Measurements from ENCODE around the gene OSBP2. TPM values are rescaled to one million over a fixed set of nuclear protein-coding genes. Genes with fewer than 3 reads are reported as not detected.

The OSBP2 gene
- total and polyA plus RNA-seq, 2 of the 13 experiments (the other 11 are each of a cell fraction or from before 2014, with no cell fraction given) = 5.0 to 7.7 TPM

DNA sequence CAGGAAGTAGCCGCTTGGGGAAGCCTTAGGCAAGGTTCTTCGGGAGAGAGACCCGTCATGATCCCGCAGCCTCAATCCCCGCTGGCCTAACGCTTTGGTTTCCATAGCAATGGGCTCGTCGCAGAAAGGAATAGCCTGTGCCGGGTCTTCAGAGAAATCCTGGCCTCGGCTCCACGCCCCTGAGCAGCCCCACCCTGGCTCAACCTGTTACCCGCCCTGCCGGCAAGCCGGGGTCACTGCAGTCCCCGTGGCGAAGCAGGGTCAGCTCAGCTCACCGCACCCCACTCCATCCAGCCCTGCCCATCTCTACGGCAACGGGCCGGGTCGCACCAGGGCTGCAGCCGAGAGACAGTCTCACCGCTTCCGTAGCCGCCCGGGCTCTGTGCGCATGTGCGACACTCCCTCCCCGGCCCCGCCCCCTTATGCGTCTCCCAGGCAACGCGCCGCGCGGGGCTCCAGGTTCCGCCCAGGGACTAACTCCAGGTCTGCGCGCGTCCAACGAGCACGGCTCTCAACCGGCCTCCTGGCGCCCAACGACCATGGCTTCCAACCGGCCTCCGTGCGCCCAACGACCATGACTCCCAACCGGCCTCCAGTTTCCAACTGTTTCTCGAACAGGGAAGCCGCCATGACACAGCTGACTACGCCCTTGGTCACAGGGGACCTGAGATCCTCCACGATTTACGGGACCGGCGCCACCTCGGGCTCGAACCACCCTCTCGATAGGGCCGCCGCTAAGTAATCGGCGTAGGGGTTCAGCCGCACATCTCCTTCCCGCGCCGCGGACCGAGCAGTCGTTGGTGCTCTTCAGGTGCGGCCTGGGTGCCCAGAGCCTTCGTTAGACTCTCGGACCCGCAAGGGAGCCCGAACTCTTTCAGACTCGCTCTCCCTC is 26.9 kb upstream of the OSBP2 start, which contains the start of gene DUSP18 (continued):
- TF ChIP-seq ZBED4 (CRISPR knock-in tag; IDR thresholded peaks at IDR 0.05; ENCODE audit: borderline replicate concordance) = peak; percentile 59; the same call in 1 of the 2 replicates
- 0 out of 2 replicates have a peak, but pooled peaks have one; percentile 31 for TF ChIP-seq MXD1 (CRISPR knock-in tag; IDR thresholded peaks at IDR 0.05)
- TF ChIP-seq ZNF598 (CRISPR knock-in tag; IDR thresholded peaks at IDR 0.05; ENCODE audit: borderline replicate concordance) = 0 out of 2 replicates have a peak, but pooled peaks have one; percentile 23
- peak; percentile 68 for TF ChIP-seq YY1 (IDR thresholded peaks at IDR 0.05; ENCODE audit: insufficient read depth, insufficient replicate concordance, low read depth, low read length)
- peak; percentile 45; the same call in 1 of the 2 replicates for TF ChIP-seq KAT8 (CRISPR knock-in tag; IDR thresholded peaks at IDR 0.05)
- TF ChIP-seq THAP8 (CRISPR knock-in tag; IDR thresholded peaks at IDR 0.05; ENCODE audit: borderline replicate concordance) = no peak
- peak; percentile 93 for TF ChIP-seq RFX1 (IDR thresholded peaks at IDR 0.05)
- 0 out of 2 replicates have a peak, but pooled peaks have one; percentile 19 for TF ChIP-seq RAD21 (CRISPR knock-in tag; IDR thresholded peaks at IDR 0.05)
- TF ChIP-seq, protein P1, sequence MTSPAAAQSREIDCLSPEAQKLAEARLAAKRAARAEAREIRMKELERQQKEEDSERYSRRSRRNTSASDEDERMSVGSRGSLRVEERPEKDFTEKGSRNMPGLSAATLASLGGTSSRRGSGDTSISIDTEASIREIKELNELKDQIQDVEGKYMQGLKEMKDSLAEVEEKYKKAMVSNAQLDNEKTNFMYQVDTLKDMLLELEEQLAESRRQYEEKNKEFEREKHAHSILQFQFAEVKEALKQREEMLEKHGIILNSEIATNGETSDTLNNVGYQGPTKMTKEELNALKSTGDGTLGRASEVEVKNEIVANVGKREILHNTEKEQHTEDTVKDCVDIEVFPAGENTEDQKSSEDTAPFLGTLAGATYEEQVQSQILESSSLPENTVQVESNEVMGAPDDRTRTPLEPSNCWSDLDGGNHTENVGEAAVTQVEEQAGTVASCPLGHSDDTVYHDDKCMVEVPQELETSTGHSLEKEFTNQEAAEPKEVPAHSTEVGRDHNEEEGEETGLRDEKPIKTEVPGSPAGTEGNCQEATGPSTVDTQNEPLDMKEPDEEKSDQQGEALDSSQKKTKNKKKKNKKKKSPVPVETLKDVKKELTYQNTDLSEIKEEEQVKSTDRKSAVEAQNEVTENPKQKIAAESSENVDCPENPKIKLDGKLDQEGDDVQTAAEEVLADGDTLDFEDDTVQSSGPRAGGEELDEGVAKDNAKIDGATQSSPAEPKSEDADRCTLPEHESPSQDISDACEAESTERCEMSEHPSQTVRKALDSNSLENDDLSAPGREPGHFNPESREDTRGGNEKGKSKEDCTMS (CRISPR knock-in tag; conservative IDR thresholded peaks at IDR 0.05) = no peak
- no peak for TF ChIP-seq STAT6 (CRISPR knock-in tag; IDR thresholded peaks at IDR 0.05; ENCODE audit: borderline replicate concordance)
- TF ChIP-seq ZNF776 (CRISPR knock-in tag; IDR thresholded peaks at IDR 0.05) = 0 out of 2 replicates have a peak, but pooled peaks have one; percentile 14
- no peak for TF ChIP-seq ZNF652 (CRISPR knock-in tag; IDR thresholded peaks at IDR 0.05; ENCODE audit: borderline replicate concordance, low read depth)
